Lower lobe of right lung (tissue), 2 donors: ENCODE data around the gene MAP1LC3B2. TPM values are rescaled to one million over a fixed set of nuclear protein-coding genes. Genes with fewer than 3 reads are reported as not detected.

ENCODE experiments used
- ATAC-seq, 2 donors: fragments of 200-7000 bp; cut with Tn5 transposase; one replicate each; pipeline ENCODE4 v1.9.1; 2020 to 2022; ENCODE audit warnings: mild to moderate bottlenecking in 2 of 2, moderate library complexity in 2 of 2
- DNase-seq: peaks from one replicate; pipeline ENCODE4 v3.0.0-alpha.2; 2020
- H3K27ac ChIP-seq: fragments of 200-600 bp; one replicate; pipeline ENCODE4 v1.8.0; 2022
- H3K27me3 ChIP-seq: fragments of 200-600 bp; one replicate; pipeline ENCODE4 v1.8.0; 2022; ENCODE audit warnings: low read depth
- H3K36me3 ChIP-seq: fragments of 200-600 bp; one replicate; pipeline ENCODE4 v1.8.0; 2022; ENCODE audit warnings: mild to moderate bottlenecking
- H3K4me1 ChIP-seq: fragments of 200-600 bp; one replicate; pipeline ENCODE4 v1.8.0; 2022
- H3K4me3 ChIP-seq: fragments of 200-600 bp; one replicate; pipeline ENCODE4 v1.8.0; 2022; ENCODE audit warnings: mild to moderate bottlenecking
- H3K9me3 ChIP-seq: fragments of 200-600 bp; one replicate; pipeline ENCODE4 v1.8.0; 2022
- CTCF ChIP-seq: fragments of 200-600 bp; IDR thresholded peaks from one replicate; pipeline ENCODE4 v1.8.0; 2022; ENCODE audit warnings: antibody characterized with exemption, mild to moderate bottlenecking
- intact Hi-C: fragments of 100-400 bp; cut with DNase I; formaldehyde crosslinking; loops from one replicate; pipeline ENCODE4 v1.11.0; 2022
- total RNA-seq: library from RNA; stranded (reverse); fragmentation: NEBNext Ultra II Directional; extraction: Animal tissue kit (Norgen Biotek cat#: 25700); gene quantifications from one replicate; pipeline ENCODE4 v1.2.1, GENCODE V29; 2021
- donor health status: DM: no; HTN: yes; CAD: no; lungs with severe emphysema.

Gene MAP1LC3B2
- total RNA-seq, 1 donor from 2014 or later: 1.9 TPM

GRCh38 chr12:116549993-116550392, 9.2 kb upstream of the MAP1LC3B2 start:
- intact Hi-C loops: no loop called here
- Histone ChIP-seq H3K4me1 (peaks cover 10% of the 10 kb centered on the region), H3K27me3 (no peaks in the 10 kb centered on the region)

GRCh38 chr12:116551151-116551550, 8.0 kb upstream of the MAP1LC3B2 start:
- intact Hi-C loops: no loop called here
- DNase-seq: no peak
- Histone ChIP-seq H3K4me1 (peaks cover 10% of the 10 kb centered on the region), H3K4me3 (no peak overlapping the region), H3K36me3 (no peaks in the 10 kb centered on the region), H3K27me3 (no peaks in the 10 kb centered on the region), H3K9me3 (no peaks in the 10 kb centered on the region), H3K27ac (no peak overlapping the region)
- ATAC-seq: no peak
- no peak for TF ChIP-seq CTCF

More at GRCh38 chr12:116549993-116550392, 9.2 kb upstream of the MAP1LC3B2 start:
- TF ChIP-seq CTCF: no peak
- ATAC-seq (no peak), DNase-seq (no peak)
- Histone ChIP-seq H3K36me3 (no peaks in the 10 kb centered on the region), H3K27ac (no peak overlapping the region), H3K4me3 (no peak overlapping the region), H3K9me3 (no peaks in the 10 kb centered on the region)

GRCh38 chr12:116551619-116551951, 7.6 kb upstream of the MAP1LC3B2 start:
- ATAC-seq (no peak), DNase-seq (no peak)
- Histone ChIP-seq H3K4me3 (no peak overlapping the region), H3K9me3 (no peaks in the 10 kb centered on the region), H3K4me1 (peaks cover 10% of the 10 kb centered on the region), H3K36me3 (no peaks in the 10 kb centered on the region), H3K27me3 (no peaks in the 10 kb centered on the region), H3K27ac (no peak overlapping the region)
- intact Hi-C loops: no loop called here
- TF ChIP-seq CTCF: no peak

GRCh38 chr12:116551952-116552772, 7.0 kb upstream of the MAP1LC3B2 start:
- DNase-seq (no peak), ATAC-seq (peak in 1 of 2 donors; percentile 9)
- Histone ChIP-seq H3K36me3 (no peaks in the 10 kb centered on the region), H3K27ac (peak overlapping the region; percentile 24), H3K27me3 (no peaks in the 10 kb centered on the region), H3K9me3 (no peaks in the 10 kb centered on the region), H3K4me3 (no peak overlapping the region), H3K4me1 (peaks cover 10% of the 10 kb centered on the region)
- TF ChIP-seq CTCF: no peak
- intact Hi-C loops: no loop called here

- DNase-seq (no peak), ATAC-seq (no peak)
- Histone ChIP-seq H3K9me3 (no peaks in the 10 kb centered on the region), H3K4me1 (peaks cover 10% of the 10 kb centered on the region), H3K4me3 (no peak overlapping the region), H3K36me3 (no peaks in the 10 kb centered on the region), H3K27me3 (no peaks in the 10 kb centered on the region), H3K27ac (peak overlapping the region; percentile 24)
- intact Hi-C loops: no loop called here
- TF ChIP-seq CTCF: no peak
Measured at GRCh38 chr12:116552773-116553373, 6.3 kb upstream of the MAP1LC3B2 start.
